Astrocyte of the spinal cord (primary cell): ENCODE measurements around the gene TTBK2.

Experiments
- DNase-seq: peaks from one replicate; pipeline ENCODE4 v3.0.0; 2011; ENCODE audit warnings: low read depth, low spot score
- H3K4me3 ChIP-seq: 2 replicates; pipeline ENCODE4 v1.5.1; 2011; ENCODE audit warnings: low read depth, mild to moderate bottlenecking, low read length, moderate library complexity
- CTCF ChIP-seq: IDR thresholded peaks from 2 replicates; pipeline ENCODE4 v1.5.1; 2012; ENCODE audit warnings: low read depth, mild to moderate bottlenecking, low read length, inconsistent platforms
- in situ Hi-C: cut with HindIII; loops from 2 replicates; pipeline ENCODE4 v1.10.0; 2017; ENCODE audit warnings: low sequenced_read_pairs

Gene TTBK2

GRCh38 chr15:42691308-42691707, 229.3 kb downstream of the TTBK2 start:
- in situ Hi-C loops, result no loop called here
- no peak for TF ChIP-seq CTCF
- H3K4me3 ChIP-seq, result no peak overlapping the region
- DNase-seq, result no peak
